ENCODE data around the gene KLRC3. TPM values are rescaled to one million over a fixed set of nuclear protein-coding genes. Genes with fewer than 3 reads are reported as not detected.
"Not testable (repeated sequence)": the region's sequence is repeated elsewhere in the genome, so short reads cannot be mapped to it uniquely, and the experiment has no call there.

Gene KLRC3
- total RNA-seq, 1 experiment from 2014 or later = not detected

DNA sequence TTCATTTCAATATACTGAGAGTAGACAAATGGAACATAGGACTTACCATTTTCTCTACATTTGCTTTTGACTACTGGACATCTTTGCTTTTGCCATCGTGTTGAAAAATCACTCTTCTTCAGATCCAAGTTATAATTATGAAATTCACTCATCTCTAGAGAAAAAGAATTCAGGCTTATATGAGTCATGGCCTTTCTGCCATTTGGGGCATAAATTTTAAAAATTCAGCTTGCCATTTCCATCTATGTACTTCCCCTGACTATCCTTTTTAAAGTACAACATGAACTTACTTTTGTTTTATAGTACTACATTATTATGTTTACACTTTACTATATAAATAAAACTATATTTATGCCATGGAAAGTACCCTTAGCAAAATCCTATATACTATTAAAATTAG lies 33.5 kb downstream of the KLRC3 start:
- H3K27ac Mint-ChIP-seq (ENCODE audit: unreplicated experiment) = no peak overlapping the region

GRCh38 chr12:10385166-10385613 lies 35.2 kb downstream of the KLRC3 start:
- TF ChIP-seq CTCF (IDR thresholded peaks at IDR 0.05; ENCODE audit: unreplicated experiment) = no peak

More for the DNA sequence above, 33.5 kb downstream of the KLRC3 start:
- no peaks in the 10 kb centered on the region for H3K27me3 Mint-ChIP-seq (ENCODE audit: unreplicated experiment)
- intact Hi-C loops (cut with micrococcal nuclease; ENCODE audit: unreplicated experiment) = no loop called here
- no TSS peak for BruUV-seq (replicated peaks)
- DNase-seq = no peak
- no peak overlapping the region for H3K4me3 Mint-ChIP-seq (ENCODE audit: low read depth, unreplicated experiment)
- H3K4me1 Mint-ChIP-seq (ENCODE audit: low read depth, unreplicated experiment) = peaks cover 15% of the 10 kb centered on the region
- H3K36me3 Mint-ChIP-seq (ENCODE audit: insufficient read depth, unreplicated experiment) = no peaks in the 10 kb centered on the region
- CTCF ChIA-PET = no interaction called here
- TF ChIP-seq CTCF (IDR thresholded peaks at IDR 0.05; ENCODE audit: unreplicated experiment) = no peak
- no peaks in the 10 kb centered on the region for H3K9me3 Mint-ChIP-seq (ENCODE audit: low read depth, unreplicated experiment)

GRCh38 chr12:10384191-10384590 lies 36.2 kb downstream of the KLRC3 start:
- Mint-ChIP-seq H3K4me3 (ENCODE audit: low read depth, unreplicated experiment) (no peak overlapping the region), H3K27me3 (ENCODE audit: unreplicated experiment) (no peaks in the 10 kb centered on the region), H3K36me3 (ENCODE audit: insufficient read depth, unreplicated experiment) (no peaks in the 10 kb centered on the region), H3K27ac (ENCODE audit: unreplicated experiment) (no peak overlapping the region), H3K4me1 (ENCODE audit: low read depth, unreplicated experiment) (peaks cover 15% of the 10 kb centered on the region), H3K9me3 (ENCODE audit: low read depth, unreplicated experiment) (peaks cover 3% of the 10 kb centered on the region)
- intact Hi-C loops (cut with micrococcal nuclease; ENCODE audit: unreplicated experiment) = no loop called here
- CTCF ChIA-PET = no interaction called here
- BruUV-seq (replicated peaks) = no TSS peak
- no peak for TF ChIP-seq CTCF (IDR thresholded peaks at IDR 0.05; ENCODE audit: unreplicated experiment)
- DNase-seq = no peak

More at GRCh38 chr12:10385166-10385613, 35.2 kb downstream of the KLRC3 start:
- peak overlapping the region; percentile 55 for H3K27ac Mint-ChIP-seq (ENCODE audit: unreplicated experiment)
- CTCF ChIA-PET = interaction anchor here (0.6 kb wide), 2 partner anchors 25 to 128 kb away, joined by 4 read pairs; no protein-coding TSS in a partner anchor
- BruUV-seq (replicated peaks) = no TSS peak
- no peaks in the 10 kb centered on the region for H3K27me3 Mint-ChIP-seq (ENCODE audit: unreplicated experiment)
- intact Hi-C loops (cut with micrococcal nuclease; ENCODE audit: unreplicated experiment) = no loop called here
- H3K4me3 Mint-ChIP-seq (ENCODE audit: low read depth, unreplicated experiment) = no peak overlapping the region
- DNase-seq = no peak
- peaks cover 15% of the 10 kb centered on the region for H3K4me1 Mint-ChIP-seq (ENCODE audit: low read depth, unreplicated experiment)
- no peaks in the 10 kb centered on the region for H3K36me3 Mint-ChIP-seq (ENCODE audit: insufficient read depth, unreplicated experiment)
- H3K9me3 Mint-ChIP-seq (ENCODE audit: low read depth, unreplicated experiment) = peaks cover 3% of the 10 kb centered on the region

GRCh38 chr12:10381928-10382628 lies 38.3 kb downstream of the KLRC3 start:
- peaks cover 15% of the 10 kb centered on the region for H3K4me1 Mint-ChIP-seq (ENCODE audit: low read depth, unreplicated experiment)
- CTCF ChIA-PET = no interaction called here
- no peak for TF ChIP-seq CTCF (IDR thresholded peaks at IDR 0.05; ENCODE audit: unreplicated experiment)
- no peak overlapping the region for H3K27ac Mint-ChIP-seq (ENCODE audit: unreplicated experiment)
- DNase-seq = no peak
- peaks cover 5% of the 10 kb centered on the region for H3K36me3 Mint-ChIP-seq (ENCODE audit: insufficient read depth, unreplicated experiment)
- no peaks in the 10 kb centered on the region for H3K27me3 Mint-ChIP-seq (ENCODE audit: unreplicated experiment)
- BruUV-seq (replicated peaks) = no TSS peak
- intact Hi-C loops (cut with micrococcal nuclease; ENCODE audit: unreplicated experiment) = no loop called here
- no peak overlapping the region for H3K4me3 Mint-ChIP-seq (ENCODE audit: low read depth, unreplicated experiment)
- peaks cover 3% of the 10 kb centered on the region for H3K9me3 Mint-ChIP-seq (ENCODE audit: low read depth, unreplicated experiment)

DNA sequence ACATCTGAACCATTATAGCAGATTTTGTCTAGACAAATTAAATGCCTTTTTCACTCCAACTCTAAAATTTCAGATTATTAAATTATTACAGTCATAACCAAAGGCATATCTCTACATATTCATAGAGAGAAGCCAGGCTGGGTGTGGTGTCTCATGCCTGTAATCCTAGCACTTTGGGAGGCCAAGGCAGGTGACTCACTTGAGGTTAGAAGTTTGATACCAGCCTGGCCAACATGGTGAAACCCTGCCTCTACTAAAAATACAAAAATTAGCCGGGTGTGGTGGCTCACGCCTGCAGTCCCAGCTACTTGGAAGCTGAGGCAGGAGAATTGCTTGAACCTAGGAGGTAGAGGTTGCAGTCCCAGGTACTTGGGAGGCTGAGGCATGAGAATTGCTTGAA lies 41.7 kb downstream of the KLRC3 start:
- CTCF ChIA-PET; DNase-seq; H3K9me3 Mint-ChIP-seq (ENCODE audit: low read depth, unreplicated experiment); H3K4me3 Mint-ChIP-seq (ENCODE audit: low read depth, unreplicated experiment); H3K4me1 Mint-ChIP-seq (ENCODE audit: low read depth, unreplicated experiment); BruUV-seq (replicated peaks); H3K36me3 Mint-ChIP-seq (ENCODE audit: insufficient read depth, unreplicated experiment); H3K27ac Mint-ChIP-seq (ENCODE audit: unreplicated experiment); intact Hi-C loops (cut with micrococcal nuclease; ENCODE audit: unreplicated experiment); H3K27me3 Mint-ChIP-seq (ENCODE audit: unreplicated experiment): not testable (repeated sequence)
